ENCODE measurements around the gene MKX. TPM values are rescaled to one million over a fixed set of nuclear protein-coding genes. Genes with fewer than 3 reads are reported as not detected.

The MKX gene
- total RNA-seq, 4 donors from 2014 or later, result 19.2 to 35.5 (median 23.7) TPM

DNA sequence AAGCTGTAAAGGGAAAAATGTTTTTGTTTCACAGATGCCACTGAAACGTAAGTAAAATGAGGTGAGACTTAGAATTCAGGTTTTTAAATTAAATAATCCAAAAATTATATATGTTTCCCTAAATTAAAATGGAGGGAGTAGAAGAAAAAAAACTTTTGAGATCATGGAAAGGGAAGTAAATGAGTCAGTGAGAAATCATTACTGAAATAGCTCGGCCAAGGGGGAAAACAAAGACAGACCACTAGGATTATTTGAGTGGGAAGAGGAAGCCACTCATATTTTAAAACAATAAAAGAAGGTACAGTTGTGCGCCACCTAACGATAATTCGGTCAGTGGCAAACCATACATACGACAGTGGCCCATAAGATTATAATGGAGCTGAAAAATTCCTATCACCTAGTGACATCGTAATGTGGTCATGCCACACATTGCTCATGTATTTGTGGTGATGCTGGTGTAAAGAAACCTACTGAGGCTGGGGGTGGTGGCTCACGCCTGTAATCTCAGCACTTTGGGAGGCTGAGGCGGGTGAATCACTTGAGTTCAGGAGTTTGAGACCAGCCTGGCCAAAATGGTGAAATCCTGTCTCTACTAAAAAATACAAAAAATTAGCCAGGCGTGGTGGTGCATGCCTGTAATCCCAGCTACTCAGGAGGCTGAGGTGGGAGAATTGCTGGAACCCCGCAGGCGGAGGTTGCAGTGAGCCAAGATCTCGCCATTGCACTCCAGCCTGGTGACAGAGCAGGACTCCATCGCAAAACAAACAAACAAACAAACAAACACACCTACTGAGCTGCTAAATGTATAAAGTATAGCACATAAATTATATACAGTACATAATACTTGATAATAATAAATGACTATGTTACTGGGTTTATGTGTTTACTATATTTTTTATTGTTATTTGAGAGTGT, 64.7 kb downstream of the MKX start:
- Histone ChIP-seq H3K9me3 (no peaks in the 10 kb centered on the region), H3K36me3 (no peaks in the 10 kb centered on the region), H3K27ac (replicated peaks in 1 of 4) (peak overlapping the region in 2 of 4 donors; percentile 39 to 43), H3K4me3 (no peak overlapping the region), H3K4me1 (peaks cover 8 to 53% (median 38%) of the 10 kb centered on the region in 4 donors), H3K27me3 (no peaks in the 10 kb centered on the region)
- DNase-seq (ENCODE audit: extremely low spot score), result no peak
- 91% methylated on average over 14 of the region's 14 CpGs for WGBS
- no peak for TF ChIP-seq POLR2A (IDR thresholded peaks at IDR 0.05; ENCODE audit: low read depth)
- no peak for TF ChIP-seq EP300 (IDR thresholded peaks at IDR 0.05)
- TF ChIP-seq POLR2AphosphoS5 (IDR thresholded peaks at IDR 0.05), result no peak
- TF ChIP-seq, protein P1, sequence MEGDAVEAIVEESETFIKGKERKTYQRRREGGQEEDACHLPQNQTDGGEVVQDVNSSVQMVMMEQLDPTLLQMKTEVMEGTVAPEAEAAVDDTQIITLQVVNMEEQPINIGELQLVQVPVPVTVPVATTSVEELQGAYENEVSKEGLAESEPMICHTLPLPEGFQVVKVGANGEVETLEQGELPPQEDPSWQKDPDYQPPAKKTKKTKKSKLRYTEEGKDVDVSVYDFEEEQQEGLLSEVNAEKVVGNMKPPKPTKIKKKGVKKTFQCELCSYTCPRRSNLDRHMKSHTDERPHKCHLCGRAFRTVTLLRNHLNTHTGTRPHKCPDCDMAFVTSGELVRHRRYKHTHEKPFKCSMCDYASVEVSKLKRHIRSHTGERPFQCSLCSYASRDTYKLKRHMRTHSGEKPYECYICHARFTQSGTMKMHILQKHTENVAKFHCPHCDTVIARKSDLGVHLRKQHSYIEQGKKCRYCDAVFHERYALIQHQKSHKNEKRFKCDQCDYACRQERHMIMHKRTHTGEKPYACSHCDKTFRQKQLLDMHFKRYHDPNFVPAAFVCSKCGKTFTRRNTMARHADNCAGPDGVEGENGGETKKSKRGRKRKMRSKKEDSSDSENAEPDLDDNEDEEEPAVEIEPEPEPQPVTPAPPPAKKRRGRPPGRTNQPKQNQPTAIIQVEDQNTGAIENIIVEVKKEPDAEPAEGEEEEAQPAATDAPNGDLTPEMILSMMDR (IDR thresholded peaks at IDR 0.05), result no peak
- intact Hi-C loops (cut with DNase I), result no loop called here

- Histone ChIP-seq H3K4me1 (peaks cover 8 to 53% (median 38%) of the 10 kb centered on the region in 4 donors), H3K27ac (replicated peaks in 1 of 4) (peak overlapping the region in 1 of 4 donors; percentile 6)
- TF ChIP-seq POLR2AphosphoS5 (IDR thresholded peaks at IDR 0.05), result no peak
- TF ChIP-seq, protein P1 (IDR thresholded peaks at IDR 0.05), result no peak
- TF ChIP-seq EP300 (IDR thresholded peaks at IDR 0.05), result no peak
These were observed 65.5 kb downstream of the MKX start for GRCh38 chr10:27680006-27680557.

DNA sequence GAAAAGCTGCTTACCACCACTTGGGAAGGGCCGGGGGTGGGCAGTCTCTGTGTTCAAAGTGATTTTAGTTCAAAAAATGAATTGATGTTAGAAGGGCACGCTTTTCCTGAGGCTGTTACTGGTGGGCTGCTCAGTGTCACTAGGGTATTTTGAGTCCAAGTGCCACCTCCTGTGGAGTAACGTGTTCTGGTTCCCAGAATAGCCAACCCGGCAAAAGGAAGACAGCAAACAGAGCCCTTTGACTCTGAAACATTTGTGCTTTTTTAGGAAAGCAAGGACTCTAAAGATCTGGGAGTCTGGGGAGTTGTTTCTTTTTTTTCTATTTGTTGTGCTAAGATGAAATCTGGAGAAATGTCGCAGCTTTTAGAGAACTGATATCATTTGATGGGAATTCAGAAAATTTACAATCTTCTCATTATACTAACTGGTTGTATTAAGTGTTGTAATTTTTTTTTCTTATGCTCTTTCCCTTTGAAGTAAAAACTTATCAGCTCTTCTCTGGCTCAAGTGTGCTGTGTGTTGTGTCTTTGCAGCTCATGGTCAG, 66.2 kb downstream of the MKX start:
- intact Hi-C loops (cut with DNase I), result no loop called here
- H3K36me3 ChIP-seq, result peaks cover 0 to 4% (median 0%) of the 10 kb centered on the region in 4 donors
- WGBS, result 57% methylated on average over 5 of the region's 5 CpGs

More at GRCh38 chr10:27680006-27680557, 65.5 kb downstream of the MKX start:
- Histone ChIP-seq H3K9me3 (no peaks in the 10 kb centered on the region), H3K4me3 (no peak overlapping the region), H3K36me3 (no peaks in the 10 kb centered on the region), H3K27me3 (no peaks in the 10 kb centered on the region)
- no peak for DNase-seq (ENCODE audit: extremely low spot score)
- WGBS, result 47% methylated on average over 3 of the region's 3 CpGs
- intact Hi-C loops (cut with DNase I), result no loop called here

DNA sequence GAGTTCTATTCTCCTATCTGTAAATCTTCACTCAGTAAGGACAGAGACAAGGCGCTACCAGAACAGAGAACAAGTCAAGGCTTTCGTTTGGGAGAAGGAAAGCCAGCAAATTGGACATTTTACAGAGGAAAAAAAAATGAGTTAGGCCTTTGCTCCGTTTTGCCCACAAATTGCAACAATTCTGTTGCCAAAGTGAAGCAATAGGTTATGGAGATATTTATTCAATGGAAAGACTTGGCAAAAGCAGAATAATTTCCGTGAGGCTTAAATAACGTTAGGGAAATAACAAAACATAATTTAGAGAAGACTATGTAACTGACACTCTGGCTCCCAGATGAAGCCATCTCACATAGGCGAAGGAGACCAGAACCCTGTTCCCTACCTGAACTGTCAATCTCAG, 67.5 kb downstream of the MKX start:
- no peaks in the 10 kb centered on the region for H3K9me3 ChIP-seq
- intact Hi-C loops (cut with DNase I), result no loop called here
- H3K36me3 ChIP-seq, result peaks cover 0 to 7% (median 0%) of the 10 kb centered on the region in 4 donors
- no peak for DNase-seq (ENCODE audit: extremely low spot score)
- H3K4me3 ChIP-seq, result no peak overlapping the region
- 55% methylated on average over 6 of the region's 6 CpGs for WGBS
- peaks cover 8 to 48% (median 37%) of the 10 kb centered on the region in 4 donors for H3K4me1 ChIP-seq
- TF ChIP-seq POLR2A (IDR thresholded peaks at IDR 0.05; ENCODE audit: low read depth) (no peak), POLR2AphosphoS5 (IDR thresholded peaks at IDR 0.05) (no peak), EP300 (IDR thresholded peaks at IDR 0.05) (no peak)
- TF ChIP-seq, protein P1 (IDR thresholded peaks at IDR 0.05), result no peak
- no peaks in the 10 kb centered on the region for H3K27me3 ChIP-seq
- no peak overlapping the region for H3K27ac ChIP-seq (replicated peaks in 1 of 4)

More for the DNA sequence above, 66.2 kb downstream of the MKX start:
- TF ChIP-seq POLR2AphosphoS5 (IDR thresholded peaks at IDR 0.05) (no peak), EP300 (IDR thresholded peaks at IDR 0.05) (no peak), POLR2A (IDR thresholded peaks at IDR 0.05; ENCODE audit: low read depth) (no peak)
- TF ChIP-seq, protein P1 (IDR thresholded peaks at IDR 0.05), result no peak
- H3K4me1 ChIP-seq, result peaks cover 8 to 53% (median 38%) of the 10 kb centered on the region in 4 donors
- H3K27ac ChIP-seq (replicated peaks in 1 of 4), result peak overlapping the region in 1 of 4 donors; percentile 6
- no peaks in the 10 kb centered on the region for H3K27me3 ChIP-seq
- no peak overlapping the region for H3K4me3 ChIP-seq
- no peaks in the 10 kb centered on the region for H3K9me3 ChIP-seq
- no peak for DNase-seq (ENCODE audit: extremely low spot score)

Data from esophagus muscularis mucosa (tissue), 4 donors.